ENCODE data around the gene SEPTIN11.
A peak's percentile ranks its signal among the peaks of the same experiment; 100 is the strongest.

GRCh38 chr4:76948443-76949275 lies 893 bp upstream of the SEPTIN11 start:
- TF ChIP-seq, protein P1, sequence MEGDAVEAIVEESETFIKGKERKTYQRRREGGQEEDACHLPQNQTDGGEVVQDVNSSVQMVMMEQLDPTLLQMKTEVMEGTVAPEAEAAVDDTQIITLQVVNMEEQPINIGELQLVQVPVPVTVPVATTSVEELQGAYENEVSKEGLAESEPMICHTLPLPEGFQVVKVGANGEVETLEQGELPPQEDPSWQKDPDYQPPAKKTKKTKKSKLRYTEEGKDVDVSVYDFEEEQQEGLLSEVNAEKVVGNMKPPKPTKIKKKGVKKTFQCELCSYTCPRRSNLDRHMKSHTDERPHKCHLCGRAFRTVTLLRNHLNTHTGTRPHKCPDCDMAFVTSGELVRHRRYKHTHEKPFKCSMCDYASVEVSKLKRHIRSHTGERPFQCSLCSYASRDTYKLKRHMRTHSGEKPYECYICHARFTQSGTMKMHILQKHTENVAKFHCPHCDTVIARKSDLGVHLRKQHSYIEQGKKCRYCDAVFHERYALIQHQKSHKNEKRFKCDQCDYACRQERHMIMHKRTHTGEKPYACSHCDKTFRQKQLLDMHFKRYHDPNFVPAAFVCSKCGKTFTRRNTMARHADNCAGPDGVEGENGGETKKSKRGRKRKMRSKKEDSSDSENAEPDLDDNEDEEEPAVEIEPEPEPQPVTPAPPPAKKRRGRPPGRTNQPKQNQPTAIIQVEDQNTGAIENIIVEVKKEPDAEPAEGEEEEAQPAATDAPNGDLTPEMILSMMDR (IDR thresholded peaks at IDR 0.05), result peak in 1 of 6 experiments; percentile 3
- no peak for TF ChIP-seq POLR2A (IDR thresholded peaks at IDR 0.05)
